A673 (cell line): ENCODE measurements around the gene FLNC.

Experiments used
- EZH2 ChIP-seq: fragments of 200-600 bp; sonication (generic); IDR thresholded peaks from 2 replicates; pipeline ENCODE4 v1.6.1; 2017; ENCODE audit warnings: borderline replicate concordance, low read depth, mild to moderate bottlenecking, mixed read lengths, antibody characterized with exemption, low read length; ENCODE audit not compliant: poor library complexity, severe bottlenecking
- TF ChIP-seq, protein P1 (sequence below): fragments of 300-800, 200-600 bp; sonication (generic); conservative IDR thresholded peaks from 2 replicates; pipeline ENCODE4 v1.5.1; 2017; ENCODE audit warnings: low read depth, mild to moderate bottlenecking, antibody characterized with exemption, low read length, moderate library complexity, mixed read lengths

DNA sequence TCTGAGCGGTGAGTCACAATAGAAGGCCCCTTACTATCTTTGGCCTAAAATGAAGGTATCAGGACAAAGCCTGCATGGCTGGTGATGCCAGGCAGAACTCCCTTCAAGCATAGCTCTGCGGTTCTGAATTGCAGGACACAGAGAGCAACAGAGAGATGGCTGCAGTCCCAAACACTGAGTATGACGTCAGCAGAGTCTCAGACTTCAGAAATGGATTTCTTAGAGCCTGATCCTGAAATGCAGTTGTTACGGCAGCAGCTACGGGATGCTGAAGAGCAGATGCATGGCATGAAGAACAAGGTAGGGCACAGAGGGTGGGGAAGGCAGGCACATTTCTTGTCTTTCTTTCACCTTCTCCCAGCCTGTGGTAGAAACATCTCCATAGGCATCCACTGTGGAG, 25.0 kb upstream of the FLNC start:
- TF ChIP-seq, protein P1, sequence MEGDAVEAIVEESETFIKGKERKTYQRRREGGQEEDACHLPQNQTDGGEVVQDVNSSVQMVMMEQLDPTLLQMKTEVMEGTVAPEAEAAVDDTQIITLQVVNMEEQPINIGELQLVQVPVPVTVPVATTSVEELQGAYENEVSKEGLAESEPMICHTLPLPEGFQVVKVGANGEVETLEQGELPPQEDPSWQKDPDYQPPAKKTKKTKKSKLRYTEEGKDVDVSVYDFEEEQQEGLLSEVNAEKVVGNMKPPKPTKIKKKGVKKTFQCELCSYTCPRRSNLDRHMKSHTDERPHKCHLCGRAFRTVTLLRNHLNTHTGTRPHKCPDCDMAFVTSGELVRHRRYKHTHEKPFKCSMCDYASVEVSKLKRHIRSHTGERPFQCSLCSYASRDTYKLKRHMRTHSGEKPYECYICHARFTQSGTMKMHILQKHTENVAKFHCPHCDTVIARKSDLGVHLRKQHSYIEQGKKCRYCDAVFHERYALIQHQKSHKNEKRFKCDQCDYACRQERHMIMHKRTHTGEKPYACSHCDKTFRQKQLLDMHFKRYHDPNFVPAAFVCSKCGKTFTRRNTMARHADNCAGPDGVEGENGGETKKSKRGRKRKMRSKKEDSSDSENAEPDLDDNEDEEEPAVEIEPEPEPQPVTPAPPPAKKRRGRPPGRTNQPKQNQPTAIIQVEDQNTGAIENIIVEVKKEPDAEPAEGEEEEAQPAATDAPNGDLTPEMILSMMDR = no peak
- no peak for TF ChIP-seq EZH2
